Pulmonary artery endothelial cell (primary cell): Measurements from ENCODE around the gene ST14. TPM values are rescaled to one million over a fixed set of nuclear protein-coding genes. Genes with fewer than 3 reads are reported as not detected.
"Not testable (repeated sequence)": the region's sequence is repeated elsewhere in the genome, so short reads cannot be mapped to it uniquely, and the experiment has no call there.

Experiments
- DNase-seq: peaks from one replicate; pipeline ENCODE4 v3.0.0-alpha.2; 2011; ENCODE audit warnings: low read depth, low spot score
- total RNA-seq: library from RNA; depleted of rRNA; stranded (reverse); fragments of >200 nt; gene quantifications from 2 replicates; pipeline ENCODE4 v1.2.3, GENCODE V29; 2014

Gene ST14
- total RNA-seq, 1 donor from 2014 or later = under 0.01 TPM

DNA sequence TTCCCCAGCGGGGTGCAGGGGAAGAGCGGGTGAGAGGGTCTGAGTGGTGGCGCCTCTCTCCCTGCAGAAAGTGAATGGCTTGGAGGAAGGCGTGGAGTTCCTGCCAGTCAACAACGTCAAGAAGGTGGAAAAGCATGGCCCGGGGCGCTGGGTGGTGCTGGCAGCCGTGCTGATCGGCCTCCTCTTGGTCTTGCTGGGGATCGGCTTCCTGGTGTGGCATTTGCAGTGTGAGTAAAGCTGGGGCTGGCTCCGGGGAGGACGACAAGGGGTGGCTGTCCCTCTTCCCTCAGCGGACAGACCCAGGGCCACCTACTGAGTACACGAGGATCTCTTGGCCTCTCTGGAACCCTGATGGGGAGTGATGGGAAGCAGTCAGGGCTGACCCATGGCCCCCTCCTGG, 28.5 kb downstream of the ST14 start:
- DNase-seq = no peak

DNA sequence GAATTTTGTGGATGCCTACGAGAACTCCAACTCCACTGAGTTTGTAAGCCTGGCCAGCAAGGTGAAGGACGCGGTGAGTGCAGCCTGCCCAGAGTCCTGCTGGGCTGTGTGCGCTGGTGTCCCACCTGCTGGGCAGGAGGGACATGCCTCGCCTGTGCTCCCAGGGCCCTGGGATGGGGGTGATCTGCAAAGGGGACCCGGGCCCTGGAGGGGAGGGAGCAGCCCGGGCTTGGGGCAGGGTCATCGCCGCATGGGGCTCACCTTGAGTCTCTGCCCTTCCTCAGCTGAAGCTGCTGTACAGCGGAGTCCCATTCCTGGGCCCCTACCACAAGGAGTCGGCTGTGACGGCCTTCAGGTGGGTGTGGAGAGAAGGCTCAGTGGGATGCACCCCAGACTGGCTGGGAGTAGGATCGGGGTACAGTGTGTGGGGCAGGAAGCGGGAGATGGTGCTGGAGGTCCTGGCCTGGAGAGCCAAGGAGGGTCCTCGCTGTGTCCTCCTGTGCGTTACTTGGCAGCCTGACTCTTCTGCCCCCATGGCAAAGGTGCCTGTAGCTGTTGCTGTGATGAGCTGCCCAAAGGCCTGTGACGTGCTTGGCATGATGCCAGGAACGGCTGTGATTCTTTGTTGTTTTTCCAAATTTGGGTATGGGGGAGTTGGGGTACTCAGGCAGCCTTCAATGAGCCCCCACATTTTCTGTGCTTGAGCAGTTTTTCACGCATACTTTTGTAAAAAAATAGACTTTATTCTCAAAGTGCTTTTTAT, 29.2 kb downstream of the ST14 start:
- no peak for DNase-seq

DNA sequence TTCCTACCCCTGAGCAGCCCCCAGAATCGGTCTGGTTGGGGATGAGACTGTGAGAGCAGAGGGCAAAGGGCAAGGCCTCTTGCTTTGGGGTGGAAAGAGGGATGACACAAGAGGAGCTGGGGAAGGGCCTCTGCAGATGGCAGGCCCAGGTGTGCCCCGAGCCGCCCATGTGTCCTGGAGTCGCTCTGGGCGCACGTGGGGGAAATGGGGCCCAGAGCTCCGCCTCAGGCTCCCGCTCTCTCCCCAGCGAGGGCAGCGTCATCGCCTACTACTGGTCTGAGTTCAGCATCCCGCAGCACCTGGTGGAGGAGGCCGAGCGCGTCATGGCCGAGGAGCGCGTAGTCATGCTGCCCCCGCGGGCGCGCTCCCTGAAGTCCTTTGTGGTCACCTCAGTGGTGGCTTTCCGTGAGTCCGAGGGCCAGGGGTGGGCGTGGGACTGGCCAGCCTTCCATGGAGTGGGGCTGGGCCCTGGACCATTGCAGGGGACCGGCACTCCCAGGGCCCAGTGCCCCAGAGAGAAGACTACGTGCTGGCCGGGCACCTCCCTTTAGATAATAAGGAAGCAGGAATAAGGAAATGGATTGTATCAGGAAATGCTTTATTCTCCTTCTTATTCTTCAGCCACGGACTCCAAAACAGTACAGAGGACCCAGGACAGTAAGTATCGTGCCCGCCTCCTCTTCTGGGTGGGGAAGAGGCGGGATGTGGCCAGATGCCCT, 30.1 kb downstream of the ST14 start:
- DNase-seq = no peak

DNA sequence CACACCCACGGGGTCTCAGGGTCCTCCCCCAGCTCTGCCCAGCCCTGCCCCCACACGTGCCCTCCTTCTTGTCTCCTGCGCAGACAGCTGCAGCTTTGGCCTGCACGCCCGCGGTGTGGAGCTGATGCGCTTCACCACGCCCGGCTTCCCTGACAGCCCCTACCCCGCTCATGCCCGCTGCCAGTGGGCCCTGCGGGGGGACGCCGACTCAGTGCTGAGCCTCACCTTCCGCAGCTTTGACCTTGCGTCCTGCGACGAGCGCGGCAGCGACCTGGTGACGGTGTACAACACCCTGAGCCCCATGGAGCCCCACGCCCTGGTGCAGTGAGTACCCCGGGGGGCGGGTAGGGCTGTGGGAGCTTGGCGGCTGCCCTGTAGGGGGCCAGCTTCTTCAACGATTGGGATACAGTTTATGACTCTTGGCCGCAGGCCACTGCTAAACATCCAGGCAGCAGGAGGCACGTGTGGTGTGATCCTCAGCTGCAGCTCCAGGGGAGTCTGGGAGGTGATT, 30.8 kb downstream of the ST14 start:
- DNase-seq = no peak

DNA sequence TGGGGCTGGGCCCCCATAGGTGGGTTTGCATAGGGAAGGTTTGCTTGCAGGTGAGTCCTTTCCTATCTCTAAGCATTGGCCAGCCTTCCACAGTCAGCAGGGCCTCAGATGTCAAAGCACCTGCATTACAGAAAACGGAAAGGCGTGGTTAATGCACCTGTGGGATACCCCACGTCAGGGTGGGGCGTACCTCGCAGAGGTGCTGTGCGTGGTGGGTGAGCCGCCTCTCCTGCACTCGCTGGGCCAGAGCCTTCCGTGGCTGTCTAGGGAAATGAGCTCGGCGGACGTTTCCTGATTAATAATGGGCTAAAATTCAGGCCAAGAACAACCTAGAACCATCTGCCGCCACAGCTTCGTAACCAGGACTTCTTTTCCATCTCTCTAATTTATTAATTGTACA, 32.3 kb downstream of the ST14 start:
- no peak for DNase-seq

DNA sequence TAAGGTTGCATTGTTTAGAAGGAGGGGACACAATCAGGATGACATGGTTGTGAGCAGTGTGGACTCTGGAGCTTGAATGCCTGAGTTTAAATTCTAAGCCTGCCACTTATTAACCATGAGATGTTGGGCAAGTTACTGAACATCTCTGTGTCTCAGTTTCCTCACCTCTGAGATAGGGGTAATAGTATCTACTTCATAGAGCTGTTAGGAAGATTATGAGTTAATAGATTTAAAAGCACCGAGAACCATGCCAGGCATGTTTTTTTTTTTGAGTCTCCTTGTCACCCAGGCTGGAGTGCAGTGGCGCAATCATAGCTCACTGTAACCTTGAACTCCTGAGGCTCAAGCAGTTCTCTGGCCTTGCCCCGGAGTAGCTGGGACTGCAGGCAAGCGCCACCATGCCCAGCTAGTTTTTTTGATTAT, 33.3 kb downstream of the ST14 start:
- DNase-seq = no peak

DNA sequence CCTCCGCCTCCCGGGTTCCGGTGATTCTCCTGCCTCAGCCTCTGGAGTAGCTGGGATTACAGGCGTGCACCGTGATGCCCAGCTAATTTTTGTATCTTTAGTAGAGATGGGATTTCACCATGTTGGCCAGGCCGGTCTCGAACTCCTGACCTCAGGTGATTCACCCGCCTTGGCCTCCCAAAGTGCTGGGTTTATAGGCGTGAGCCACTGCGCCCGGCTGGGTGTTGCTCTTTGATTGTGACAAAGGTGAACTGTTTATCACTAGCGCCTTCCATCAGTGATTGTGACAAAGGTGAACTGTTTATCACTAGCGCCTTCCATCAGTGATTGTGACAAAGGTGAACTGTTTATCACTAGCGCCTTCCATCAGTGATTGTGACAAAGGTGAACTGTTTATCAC, 34.0 kb downstream of the ST14 start:
- DNase-seq = not testable (repeated sequence)

DNA sequence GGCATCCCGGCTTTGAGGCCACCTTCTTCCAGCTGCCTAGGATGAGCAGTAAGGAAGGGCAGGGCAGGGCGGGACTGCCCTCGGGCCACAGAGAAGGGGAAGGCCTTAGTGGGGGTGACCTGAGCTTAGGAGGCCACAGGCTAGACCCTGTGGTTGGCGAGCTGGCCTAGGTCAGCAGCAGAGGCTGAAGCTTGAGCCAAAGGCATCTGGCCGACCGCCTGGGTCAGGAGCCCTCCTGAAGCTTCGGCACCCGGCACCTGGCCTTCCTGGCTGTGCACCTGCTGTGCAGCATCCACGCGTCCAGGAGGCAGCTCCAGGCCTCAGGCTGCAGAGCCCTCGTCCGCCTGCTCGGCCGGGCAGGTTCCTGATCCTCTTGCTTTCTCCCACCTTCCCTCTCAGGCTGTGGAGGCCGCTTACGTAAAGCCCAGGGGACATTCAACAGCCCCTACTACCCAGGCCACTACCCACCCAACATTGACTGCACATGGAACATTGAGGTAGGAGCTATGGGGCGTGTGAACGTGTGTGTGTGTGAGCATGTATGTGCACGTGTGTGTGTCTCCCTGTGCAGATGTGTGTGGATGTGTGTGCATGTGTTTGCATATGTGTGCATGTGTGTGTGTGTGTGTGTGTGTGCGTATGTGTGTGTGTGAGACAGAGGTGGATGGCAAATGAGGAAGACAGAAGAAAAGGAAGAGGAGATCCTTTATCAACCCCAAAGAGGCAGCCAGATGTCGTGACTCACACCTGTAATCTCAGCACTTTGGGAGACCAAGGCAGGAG, 34.9 kb downstream of the ST14 start:
- no peak for DNase-seq

DNA sequence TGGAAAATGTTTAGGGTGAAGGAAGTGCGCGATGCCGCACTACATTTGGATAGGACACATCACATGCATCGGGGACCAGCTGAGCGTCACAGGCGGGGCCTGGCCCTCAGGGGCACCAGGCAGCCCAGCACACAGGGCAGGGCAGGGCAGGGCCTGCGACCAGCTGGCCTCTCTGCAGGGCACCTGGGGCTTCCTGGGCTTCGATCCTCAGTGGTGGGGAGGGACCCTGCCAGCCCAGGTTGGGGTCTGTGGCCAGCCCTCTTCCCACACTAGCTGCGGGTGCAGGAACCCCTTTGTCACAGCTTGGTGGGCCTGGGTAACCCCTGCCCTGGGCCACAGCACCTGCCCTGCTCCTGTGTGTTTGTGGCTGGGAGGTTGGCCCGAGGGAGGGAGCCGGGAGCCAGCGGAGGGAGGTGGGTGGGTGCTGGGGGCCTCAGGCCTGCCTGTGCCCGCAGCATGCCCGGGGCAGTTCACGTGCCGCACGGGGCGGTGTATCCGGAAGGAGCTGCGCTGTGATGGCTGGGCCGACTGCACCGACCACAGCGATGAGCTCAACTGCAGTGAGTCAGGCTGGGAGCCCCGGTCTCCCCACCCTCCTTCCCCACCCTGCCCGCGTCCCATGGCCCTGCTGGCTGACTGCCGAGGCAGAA, 37.9 kb downstream of the ST14 start:
- no peak for DNase-seq

DNA sequence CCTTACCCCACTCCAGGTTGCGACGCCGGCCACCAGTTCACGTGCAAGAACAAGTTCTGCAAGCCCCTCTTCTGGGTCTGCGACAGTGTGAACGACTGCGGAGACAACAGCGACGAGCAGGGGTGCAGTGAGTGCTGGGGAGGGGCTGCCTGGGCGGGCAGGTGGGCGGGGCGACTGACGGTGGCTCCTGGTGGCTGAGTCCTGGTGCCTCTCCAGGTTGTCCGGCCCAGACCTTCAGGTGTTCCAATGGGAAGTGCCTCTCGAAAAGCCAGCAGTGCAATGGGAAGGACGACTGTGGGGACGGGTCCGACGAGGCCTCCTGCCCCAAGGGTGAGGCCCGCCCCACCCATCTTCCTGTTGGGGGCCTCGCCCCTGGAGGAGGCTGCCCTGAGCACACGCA, 38.7 kb downstream of the ST14 start:
- no peak for DNase-seq

DNA sequence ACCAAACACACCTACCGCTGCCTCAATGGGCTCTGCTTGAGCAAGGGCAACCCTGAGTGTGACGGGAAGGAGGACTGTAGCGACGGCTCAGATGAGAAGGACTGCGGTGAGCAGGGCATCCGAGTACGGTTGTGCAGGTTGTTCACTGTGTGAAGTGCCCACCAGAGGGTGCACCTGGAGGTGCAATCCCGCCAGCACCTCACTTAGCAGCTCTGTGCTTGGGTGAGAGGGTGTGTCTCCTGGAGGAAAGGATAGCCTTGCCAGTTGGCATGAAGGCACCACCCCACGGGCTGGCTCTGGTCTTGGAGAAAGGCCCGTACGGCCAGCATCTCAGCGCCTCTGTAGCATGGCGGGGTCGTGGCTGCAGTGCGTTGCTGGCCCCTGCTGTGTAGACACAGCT, 39.4 kb downstream of the ST14 start:
- no peak for DNase-seq

DNA sequence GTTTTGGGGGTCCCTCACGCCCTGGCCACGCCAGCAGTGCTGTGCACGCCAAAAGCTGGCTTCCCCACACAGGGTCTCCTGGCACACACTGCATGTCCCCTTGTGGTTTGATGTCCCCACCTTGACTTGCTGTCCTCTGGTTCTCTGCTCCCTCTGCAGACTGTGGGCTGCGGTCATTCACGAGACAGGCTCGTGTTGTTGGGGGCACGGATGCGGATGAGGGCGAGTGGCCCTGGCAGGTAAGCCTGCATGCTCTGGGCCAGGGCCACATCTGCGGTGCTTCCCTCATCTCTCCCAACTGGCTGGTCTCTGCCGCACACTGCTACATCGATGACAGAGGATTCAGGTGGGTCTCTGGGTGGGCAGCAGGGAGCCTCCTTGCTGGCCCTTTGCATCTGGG, 40.2 kb downstream of the ST14 start:
- no peak for DNase-seq

DNA sequence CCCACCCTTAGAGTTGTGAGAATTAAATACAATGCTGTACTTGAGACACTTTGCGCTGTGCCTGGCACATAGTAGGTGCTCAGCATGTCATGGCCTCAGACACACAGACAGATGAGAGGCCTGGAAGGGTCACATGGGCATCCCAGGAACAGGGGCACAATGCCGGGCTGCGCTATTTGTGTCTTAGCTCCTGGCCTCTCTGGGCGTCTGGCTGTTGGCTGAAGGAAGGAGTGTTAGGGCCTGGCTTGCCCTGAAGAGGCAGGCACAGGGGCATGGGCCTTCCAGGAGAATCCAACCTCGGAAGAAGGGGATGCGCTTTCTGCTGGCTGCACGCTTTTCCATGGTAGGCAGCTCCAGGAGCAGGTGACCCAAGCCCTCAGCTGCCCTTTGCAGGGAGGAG, 41.4 kb downstream of the ST14 start:
- no peak for DNase-seq

DNA sequence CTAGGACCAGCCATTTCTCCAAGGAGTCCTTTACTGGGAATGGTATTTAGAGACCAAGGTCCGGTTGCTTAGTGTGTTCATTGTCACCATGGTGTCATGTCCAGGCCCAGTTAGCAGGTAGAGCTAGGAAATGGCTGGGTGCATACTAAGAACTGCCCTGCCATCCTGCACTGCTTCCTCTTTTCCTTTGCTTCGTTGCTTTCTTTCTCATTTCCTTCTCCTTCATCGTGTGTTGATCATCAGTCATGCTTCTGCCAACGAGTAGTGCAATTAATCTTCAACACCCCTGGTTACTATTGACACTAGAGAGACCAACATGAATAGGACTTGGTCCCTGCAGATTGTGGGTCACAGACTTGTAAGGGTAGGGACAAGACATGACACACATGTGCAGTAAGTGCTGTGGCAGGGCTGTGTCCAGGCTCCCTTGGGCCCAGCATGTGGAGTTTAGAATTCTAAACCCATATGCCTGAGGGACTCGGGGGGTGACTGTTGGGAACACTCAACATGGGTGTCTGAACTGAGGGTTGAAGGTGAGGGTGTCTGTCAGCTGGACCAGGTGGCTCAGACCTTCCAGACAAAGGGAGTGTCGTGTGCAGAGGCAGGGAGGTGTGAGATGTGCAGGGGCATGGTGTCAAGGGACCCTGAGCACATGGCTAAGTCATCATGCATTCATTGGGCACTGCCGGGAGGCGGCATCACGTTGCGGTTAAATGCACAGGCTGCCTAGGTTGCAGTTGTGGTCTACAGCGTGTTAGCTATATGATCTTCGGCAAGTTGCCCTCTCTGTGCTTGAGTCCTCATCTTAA, 42.6 kb downstream of the ST14 start:
- DNase-seq = no peak

DNA sequence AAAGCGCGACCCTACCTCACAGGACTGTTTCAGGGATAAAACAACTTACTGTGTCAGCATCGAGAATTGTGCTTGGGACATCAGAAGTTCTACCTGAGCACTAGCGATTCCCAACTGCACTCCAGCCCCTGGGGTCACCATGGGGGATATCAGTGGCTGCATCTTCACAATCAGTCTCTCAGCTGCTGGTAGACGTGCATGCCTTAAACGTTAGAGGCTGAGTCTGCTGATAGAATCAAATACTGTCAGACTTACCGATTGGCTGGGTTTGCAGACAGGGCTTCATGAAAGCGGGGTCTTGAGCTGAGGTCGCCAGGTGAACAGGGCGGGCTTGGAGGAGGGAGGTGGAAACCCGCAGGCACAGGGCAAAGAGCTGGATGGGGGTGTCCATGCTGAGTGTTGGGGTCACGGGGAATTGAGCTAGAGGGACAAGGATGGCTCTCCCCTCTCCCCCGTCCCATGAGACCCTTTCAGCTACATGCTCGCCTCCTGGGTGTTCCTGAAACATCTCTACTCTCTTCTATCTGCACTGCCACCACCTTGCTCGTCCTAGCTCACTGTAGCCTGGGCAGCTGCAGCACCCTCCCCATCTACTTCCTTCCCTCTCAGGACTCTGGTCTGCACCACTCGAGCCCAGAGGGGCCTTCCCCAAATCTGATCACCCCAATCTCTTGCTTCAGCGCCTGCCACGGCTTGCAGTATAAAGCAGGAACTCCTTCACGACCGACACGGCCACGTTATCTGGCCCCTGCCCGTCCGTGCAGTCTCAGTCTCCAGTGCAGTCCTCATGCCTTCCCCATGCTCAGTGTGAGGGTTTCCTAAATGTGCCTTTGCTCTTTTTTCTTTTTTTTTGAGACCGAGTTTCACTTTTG, 43.5 kb downstream of the ST14 start:
- no peak for DNase-seq

DNA sequence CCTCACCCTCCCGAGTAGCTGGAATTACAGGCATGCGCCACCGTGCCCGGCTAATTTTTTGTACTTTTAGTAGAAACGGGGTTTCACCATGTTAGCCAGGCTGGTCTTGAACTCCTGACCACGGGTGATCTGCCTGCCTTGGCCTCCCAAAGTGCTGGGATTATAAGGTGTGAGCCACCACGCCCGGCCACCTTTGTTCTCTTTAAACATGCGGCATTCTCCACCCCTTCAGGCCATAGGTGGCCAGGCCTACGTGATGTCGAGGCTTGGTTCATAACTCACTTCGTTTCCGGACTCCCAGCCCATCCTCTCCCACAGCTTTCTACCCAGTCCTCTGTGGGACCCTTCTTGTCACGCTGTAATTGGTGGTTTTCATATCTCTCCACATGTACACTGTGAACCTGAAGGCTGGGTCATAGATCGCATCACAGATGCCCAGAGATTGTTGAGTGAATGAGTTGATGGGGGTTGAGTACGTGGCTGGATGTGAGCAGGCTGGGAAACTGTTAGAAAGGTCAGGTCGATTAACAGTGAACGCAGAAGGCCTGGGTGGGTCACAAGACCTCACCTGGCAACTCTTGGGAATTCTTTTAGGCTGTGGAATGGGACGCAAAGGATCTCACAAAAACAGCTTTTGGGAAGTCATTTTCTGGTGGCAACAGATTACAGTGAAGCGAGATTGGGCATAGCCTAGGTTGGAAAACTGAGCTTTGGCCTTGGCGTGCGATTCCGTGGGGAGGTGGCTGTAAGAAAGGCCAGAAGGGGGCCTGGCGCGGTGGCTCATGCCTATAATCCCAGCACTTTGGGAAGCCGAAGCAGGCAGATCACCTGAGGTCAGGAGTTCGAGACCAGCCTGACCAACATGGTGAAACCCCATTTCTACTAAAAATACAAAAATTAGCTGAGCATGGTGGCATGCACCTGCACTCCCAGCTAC, 44.5 kb downstream of the ST14 start:
- no peak for DNase-seq

DNA sequence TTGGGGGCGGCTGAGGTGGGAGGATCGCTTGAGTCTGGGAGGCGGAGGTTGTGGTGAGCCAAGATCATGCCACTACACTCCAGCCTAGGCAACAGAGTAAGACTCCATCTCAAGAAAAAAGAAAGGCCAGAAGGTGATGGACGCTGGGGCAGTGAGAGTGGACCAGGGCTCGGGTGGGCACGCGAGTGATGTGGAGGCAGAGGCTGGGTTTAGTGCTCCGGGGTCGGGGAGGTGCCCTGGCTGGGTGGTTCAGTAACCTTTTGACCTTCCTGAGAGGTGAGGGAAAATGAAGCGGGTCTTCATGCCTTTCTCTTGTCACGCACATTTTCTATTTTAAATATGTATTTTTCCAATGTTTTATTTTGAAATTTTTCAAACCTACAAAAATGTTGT, 45.1 kb downstream of the ST14 start:
- no peak for DNase-seq

DNA sequence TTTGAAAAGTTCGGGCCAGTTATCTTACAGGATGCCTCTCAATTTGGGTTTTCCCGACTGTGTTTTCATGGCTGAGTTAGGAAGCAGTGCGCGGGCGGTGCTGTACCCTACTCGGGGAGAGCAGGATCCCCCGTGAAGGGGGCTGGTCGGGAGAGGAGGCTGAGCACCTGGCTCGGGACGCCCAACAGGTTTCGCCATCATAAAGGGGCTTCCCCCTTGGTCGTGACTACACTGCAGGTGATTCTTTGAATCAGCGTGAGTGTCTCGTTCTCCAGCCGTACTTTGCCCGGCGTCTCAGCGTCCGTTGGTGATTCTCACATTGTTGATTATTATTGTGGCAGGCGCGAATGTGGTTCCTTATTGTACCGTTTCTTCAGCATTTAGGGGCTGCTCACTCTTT, 46.6 kb downstream of the ST14 start:
- DNase-seq = no peak
